HuH-7 (cell line): ENCODE results near the gene SCFD2.

Experiments used
- DNase-seq: peaks from one replicate; pipeline ENCODE4 v3.0.0; 2011; ENCODE audit warnings: low spot score

SCFD2 gene

DNA sequence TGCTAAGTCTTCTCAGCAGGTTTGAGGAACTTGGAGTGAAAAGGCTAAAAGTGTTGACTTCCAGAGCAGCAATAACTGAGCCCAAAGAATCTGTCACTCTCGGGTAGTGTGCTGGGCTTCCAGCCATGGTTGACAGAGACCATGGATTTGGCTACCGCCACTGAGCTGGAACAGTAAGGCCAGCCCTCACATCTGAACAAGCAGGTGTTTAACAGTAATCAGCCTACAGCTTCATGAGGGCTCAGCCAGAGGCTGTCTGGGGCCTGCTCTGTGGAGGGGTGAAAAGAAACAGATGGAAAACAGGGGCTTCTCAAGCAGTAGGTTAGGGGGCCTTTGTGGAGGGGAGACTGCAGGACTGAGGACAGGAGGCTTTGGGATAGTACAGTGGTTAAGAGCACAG is 488.8 kb downstream of the SCFD2 start:
- no peak for DNase-seq

DNA sequence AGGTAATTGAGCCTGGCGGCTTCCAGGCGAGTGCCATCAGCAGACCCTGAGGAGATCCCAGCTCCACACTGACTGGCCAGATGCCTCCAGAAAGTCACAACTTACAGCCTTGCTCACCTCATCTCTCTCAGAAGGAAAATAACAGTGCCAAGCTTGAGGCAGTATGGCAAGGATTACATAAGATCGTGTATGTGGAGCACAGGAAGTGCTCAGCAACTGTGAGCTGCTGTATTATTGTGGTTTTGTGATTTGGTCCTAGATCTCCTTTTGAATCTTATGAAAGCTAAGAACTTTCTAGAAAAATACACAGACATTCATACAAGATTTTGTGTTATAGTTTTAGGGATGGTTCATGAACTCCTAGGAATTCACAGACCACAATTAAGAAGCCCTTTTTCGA is 489.8 kb downstream of the SCFD2 start:
- no peak for DNase-seq

DNA sequence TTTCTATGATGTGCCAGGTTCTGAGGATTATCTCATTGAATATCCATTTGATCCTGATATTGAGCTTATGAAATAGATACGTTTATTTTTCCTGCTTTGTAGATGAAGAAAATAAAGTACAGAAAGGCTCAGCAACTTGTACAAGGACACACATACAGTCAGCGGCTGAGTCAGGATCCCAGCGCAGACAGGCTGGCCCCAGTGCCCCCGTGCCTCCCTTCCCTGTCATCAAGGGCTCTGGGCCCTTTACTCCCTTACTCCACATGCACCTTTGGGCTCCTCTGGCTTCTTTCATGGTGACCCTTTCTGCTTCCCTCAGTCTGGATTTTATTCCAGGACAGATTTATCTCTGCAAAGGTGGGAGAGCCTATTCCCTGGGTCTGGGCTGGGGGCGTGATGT is 490.9 kb downstream of the SCFD2 start:
- DNase-seq: no peak

DNA sequence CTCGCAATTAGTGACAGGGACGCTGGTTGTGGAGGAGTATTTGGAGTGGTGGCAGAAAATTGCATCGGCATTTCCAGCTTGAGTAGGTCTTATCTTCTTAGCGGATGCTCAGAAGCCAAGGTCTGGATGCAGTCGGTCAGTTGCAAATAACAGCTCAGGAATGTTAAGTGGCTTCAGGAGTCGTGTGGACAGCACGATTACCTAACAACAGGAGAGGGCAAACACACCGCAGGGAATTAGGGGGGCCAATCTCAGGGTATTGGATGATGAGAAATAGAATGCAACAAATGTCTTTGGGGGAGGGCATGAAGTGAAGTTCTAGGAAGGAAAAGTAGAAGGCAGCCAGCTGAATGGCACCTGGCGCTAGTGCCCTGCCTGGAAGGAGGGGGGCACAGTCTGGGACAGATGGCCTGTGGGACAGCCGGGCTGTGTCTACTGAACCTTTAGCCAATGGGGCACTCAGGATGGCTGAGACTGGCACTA is 492.0 kb downstream of the SCFD2 start:
- DNase-seq: peak; percentile 74

DNA sequence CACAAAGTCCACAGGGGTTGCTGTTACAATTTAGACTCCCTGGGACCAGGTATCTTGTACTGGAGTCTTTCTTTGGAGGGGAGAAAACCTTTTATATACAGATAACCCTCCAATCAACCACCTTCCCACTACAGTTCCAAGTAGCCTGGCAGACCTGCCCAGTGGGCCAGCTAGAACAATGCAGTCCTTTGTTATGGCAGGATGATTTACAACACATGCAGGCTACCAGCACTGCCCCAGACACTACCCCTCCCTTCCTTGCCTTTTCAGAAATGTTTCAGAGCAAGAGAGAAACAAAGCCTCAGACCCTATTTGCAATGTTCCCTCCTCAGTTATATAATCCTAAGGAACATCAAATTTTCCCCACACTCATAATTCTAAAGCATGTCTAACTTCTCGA is 492.7 kb downstream of the SCFD2 start:
- peak; percentile 88 for DNase-seq

DNA sequence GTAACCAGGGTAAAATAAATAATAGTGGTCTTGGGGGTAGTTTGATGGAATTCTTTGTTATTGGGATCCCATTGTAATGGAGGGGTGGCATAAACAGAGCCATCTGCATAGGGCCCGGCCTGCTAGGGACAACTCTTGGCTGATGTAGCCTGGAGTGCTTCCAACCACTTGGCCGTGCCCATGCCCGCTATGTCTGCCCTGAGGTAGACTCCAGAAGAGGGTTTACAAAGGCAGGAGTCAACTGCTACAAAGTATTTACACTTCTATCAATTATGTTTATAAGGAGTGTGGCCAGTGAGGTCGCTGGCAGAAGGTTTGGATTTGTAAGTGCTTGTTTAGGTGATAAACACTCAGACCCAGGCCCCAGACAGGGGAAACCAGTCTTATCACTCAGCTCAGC is 495.6 kb downstream of the SCFD2 start:
- no peak for DNase-seq

DNA sequence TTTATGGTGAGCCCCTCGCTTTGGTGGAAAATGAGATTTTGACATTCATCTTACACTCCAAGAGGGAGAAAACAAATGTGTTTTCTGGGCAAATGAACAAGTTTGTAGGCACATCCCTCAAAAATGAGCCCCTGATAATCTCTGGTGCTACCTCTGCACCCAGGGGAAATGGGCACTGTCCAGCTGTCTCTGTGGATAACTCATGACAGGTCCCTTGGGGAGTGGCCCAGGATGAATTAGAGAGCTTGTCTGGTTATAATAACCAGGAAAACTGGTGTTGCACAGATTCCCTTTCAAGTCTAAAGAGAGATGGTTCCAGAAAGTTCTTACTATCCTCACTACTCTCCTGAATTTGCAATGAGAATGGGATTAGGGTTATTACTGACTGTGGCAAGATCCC is 496.2 kb downstream of the SCFD2 start:
- no peak for DNase-seq

DNA sequence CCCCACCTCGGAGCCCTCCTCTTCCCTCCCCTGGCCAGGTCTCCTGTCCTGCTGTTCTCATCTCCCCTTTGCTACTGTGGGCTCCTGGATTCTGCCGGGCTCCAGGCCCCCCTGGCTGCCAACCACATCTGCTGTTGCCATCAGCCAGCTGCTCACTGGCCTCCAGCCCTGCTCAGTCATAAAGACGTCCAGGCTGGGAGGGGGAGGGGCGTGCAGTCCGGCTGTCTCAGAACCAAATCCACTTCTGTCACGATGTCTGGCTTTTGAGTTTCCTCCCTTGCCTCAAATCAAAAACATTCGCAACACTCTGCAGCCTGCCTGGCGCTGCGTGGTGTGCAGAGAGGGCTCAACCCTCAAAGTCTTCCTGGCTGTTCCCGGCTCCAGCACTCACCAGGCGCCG is 496.7 kb downstream of the SCFD2 start:
- no peak for DNase-seq

DNA sequence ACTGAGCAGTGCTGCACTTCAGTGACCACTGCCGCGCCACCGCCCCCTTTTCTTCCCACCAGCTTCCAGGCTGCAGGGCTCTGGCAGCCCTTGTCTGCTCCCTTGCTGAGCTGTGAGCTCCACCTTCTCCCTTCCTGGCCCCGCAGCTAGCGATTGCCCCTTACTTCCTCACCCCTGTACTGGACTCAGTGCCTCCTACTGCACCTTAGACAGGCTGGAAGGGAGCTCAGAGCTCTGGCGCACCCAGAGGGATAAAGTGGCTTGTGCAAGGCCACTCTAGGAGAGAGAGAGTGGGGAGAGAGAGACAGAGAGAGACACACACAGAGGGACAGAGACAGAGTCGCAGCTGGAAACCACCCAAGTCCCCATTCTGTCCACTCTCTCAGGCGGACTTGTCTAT is 497.7 kb downstream of the SCFD2 start:
- DNase-seq: no peak

DNA sequence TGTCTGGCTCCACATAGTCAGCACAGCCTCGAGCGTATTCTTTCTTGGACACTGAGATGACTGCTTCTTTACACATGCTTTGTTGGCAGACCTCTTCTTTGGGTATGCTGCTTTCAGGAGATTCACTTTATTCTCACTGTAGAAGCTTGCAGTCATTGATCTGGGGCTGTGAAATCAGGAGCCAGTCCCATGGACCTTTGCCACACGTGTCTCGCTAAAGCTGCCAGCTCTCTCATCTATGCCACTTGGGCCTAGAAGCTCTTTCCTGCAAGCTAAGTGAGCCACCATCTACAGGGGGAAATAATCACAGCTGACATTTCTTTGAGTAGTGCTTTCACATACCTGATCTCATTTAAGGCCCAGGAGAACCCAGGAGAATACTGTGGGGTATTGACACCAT is 498.7 kb downstream of the SCFD2 start:
- no peak for DNase-seq

DNA sequence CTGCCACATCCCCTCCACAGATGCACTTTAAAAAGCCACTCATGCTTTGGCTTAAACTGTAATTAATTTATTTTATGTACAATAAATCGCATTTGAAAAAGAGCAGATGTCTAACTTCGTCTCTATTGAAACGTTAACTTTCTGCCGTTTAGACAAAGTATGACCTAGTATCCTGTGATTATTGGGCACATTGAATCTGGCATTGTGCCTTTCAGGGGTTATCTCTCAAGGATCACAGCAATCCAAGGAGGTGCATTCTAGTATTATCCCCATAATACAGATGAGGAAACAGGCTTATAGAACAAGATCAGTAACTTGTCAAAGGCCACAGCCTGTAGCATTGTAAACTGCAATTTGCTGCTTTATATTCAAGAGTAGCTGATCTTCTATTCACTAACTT is 499.1 kb downstream of the SCFD2 start:
- no peak for DNase-seq

DNA sequence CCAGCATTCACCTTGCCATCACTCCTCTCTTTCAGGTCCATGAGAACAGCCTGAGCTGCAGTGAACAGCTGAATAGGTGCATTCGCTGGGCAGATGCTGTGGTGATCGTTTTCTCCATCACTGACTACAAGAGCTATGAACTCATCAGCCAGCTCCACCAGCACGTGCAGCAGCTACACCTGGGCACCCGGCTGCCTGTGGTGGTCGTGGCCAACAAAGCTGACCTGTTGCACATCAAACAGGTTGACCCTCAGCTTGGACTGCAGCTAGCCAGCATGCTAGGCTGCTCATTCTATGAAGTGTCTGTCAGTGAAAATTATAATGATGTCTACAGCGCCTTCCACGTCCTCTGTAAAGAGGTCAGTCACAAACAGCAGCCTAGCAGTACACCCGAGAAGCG is 500.6 kb downstream of the SCFD2 start:
- DNase-seq: no peak

DNA sequence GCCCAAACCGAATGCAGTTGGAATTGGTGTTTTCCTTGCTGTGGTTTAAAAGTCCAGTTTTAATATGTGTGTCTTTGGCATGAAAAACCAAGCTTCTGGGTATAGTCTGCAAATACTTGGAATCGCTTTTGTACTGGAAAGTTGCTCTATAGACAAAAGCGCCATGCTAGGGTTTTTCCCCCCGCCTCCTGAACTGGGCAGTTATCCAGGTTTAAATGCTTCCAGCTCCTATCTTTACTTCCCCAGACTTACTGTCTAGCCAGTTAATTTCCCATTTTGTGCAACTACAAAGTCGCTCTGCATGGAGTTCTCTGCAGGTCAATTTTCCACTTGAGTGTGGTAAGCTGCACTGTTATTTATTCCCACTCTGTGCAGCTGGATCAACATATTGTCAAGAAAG is 501.1 kb downstream of the SCFD2 start:
- DNase-seq: no peak

DNA sequence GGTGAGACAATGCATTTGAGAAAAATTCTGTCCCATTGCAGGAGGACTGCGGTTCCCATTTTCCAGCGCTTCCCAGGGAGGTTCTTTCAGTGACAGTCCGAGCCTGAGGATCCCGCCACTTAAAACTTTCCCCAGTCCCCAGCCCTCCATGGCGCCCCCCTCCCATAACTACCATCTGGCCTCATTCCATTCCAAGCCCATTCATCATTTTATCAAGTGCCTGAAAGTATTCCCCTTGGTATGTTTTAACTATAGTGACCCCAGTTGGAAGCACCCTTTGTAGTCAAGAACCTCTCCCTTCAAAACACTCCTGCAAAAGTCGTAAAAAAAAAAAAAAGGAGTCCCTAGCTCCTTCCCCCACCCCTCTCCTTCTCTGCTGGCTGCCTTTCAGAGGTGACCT is 502.5 kb downstream of the SCFD2 start:
- no peak for DNase-seq

DNA sequence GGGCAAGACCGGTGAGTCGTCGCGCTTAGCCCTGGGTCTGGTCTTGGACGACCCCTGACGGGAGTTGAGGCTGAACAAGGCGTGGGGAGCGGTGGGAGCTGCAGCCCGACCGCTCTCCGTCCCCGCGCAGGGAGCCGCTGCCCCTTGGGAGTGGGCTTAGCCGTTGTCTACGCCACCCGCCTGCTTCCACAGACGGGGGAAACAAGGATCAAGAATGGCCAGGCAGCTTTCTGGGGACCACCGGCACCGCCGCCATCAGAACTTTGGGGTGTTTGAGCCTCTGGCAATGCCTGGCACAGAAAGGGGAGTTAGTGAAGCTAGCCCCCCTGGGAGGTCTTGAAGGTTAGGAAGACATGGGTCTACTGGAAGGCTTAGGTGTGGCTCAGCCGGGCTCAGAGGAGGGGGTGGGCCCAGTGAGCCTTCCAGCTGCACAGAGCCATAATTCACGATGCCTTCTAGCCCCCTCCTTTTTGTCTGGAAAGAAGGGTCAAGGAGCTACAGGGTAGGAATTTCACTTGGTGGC is 503.2 kb downstream of the SCFD2 start:
- DNase-seq: no peak

DNA sequence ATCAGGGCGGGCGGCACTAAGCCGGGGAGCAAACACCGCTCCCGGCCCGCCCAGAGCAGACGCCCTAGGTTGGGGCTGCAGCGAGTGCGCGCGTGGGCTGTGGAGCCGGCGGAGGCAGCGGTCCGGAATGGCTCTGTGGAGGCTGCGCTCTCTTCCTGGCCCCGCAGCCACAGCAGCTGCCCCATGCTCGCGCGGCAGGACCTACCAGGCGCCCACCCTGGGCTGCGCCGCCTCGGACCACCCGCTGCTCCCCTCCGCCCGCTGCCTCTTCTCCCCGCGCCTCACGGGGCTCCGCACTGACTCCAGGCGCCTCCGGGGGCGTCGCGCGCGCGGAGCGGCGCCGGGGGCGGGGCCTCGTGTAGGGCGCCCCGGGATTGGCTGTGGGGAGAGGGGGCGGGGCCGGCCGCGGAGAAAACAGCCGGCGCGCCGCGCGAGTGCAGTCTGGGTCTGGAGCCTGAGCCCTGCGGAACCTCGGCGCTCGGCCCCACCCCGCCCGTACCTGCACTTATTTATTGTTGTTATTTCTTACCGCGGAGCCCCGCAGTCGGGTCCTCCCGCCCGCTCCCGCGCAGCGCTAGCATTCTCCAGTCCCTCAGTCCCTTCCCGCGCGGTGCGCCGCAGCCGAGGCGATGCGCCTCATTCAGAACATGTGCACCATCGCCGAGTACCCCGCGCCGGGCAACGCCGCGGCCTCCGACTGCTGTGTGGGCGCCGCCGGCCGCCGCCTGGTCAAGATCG is 503.8 kb downstream of the SCFD2 start, which contains the start of gene RASL11B:
Gene RASL11B, plus strand, starts transcription at position 439 of the 738 bp plus-strand sequence. Its CDS starts 191 bp downstream, at position 630.
- peak; percentile 61 for DNase-seq

DNA sequence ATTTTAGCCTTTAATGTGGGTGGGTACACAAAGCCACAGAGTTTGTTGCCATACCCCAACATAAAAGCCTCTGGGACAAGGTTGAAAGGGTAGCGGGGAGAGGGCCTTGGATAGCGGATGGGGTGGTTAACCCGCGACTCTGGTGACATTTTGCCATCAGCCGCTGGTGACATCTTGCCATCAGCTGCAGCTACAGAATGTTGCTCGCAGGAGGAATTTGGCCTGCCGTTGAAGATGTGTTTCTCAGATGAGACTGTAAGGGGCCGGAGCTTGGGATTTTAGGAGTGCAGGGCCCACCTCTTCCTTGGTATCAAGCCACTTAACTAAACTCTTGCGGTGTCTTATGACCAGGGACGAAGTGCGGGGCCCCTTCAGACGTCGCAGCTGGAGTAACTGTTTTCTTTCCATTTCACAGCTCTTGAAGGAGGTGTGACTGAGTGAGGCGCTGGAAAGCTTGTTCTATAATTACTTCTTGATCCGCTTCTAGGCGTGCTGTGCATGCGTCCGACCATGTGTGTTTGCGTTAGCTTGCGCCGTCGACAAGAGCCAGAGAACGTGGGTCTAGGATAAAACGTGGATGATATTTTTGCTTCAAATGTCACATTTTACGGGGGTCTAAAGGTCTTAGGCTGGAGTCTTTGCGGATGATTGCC is 504.6 kb downstream of the SCFD2 start:
- no peak for DNase-seq

DNA sequence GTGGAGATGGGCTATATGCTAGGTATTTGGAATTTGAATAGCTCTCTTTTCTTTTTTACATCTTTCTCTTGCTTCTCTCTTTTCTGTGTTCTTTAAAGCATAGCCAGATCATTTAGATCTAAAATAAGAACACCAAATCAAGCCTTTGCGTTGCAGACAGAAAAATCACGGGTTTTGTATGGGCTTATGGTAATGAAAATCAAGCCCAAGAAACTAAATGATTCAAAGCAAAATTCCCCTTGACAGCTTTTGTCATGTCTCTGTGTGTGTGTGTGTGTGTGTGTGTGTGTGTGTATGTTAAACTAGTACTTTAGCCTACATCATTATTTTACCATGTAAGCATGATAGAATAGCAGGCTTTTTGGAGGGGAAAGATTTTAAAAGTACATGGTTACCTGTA is 505.5 kb downstream of the SCFD2 start:
- no peak for DNase-seq

DNA sequence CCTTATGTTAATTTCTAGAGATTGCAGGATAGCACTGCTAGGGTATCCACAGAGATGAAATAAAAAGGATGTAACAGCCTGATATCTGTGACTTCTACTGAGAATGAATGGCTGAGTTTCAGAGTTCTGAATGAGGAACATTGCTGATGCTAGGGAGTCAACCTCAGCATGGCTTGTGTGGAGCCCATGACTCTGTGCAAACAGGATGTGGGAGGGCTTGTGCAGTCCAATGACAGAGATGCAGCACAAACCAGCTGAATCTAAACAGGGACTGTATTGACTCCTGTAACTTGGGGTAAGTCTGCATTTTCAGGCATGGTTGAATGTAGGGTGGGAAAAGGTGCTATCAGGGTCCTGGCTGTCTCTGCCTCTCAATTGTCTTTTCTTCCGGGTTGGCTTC is 509.1 kb downstream of the SCFD2 start:
- no peak for DNase-seq

DNA sequence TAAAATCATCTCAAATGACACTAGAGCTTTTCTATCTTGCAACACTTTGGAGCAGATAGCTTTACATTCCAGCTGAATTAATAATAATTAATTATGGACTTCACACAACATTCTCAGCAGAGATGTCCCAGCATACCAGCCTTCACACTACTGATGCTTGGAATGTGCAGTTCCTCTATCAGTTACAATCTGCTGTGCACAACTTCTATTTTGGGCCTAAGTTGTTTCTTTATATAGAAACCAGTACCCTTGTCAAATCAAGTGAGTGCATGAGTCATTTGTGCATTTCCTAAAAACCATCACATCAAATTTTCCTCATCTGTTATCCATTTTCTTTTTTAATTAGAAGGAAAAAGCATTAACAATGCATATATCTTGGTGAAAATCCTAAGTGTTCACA is 512.5 kb downstream of the SCFD2 start:
- no peak for DNase-seq

DNA sequence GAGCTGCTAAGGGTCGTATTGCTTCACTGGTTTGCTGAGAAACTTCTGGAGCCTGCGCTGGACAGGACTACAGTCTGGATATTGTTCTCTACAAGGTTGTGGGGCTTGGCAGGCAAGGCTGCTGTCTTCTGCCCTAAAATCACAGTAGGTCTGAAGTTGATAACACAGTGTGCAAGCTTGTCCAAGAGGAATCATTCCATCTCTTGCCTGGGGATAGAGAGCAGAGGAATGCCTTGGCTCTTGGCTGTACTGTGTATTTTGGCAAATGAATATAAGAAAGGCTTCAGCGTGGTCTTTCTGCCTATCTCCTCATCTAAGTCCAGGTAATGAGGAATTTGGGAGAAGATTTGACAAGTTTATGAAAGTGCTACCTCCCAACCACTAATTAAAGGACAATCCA is 513.1 kb downstream of the SCFD2 start:
- DNase-seq: no peak

DNA sequence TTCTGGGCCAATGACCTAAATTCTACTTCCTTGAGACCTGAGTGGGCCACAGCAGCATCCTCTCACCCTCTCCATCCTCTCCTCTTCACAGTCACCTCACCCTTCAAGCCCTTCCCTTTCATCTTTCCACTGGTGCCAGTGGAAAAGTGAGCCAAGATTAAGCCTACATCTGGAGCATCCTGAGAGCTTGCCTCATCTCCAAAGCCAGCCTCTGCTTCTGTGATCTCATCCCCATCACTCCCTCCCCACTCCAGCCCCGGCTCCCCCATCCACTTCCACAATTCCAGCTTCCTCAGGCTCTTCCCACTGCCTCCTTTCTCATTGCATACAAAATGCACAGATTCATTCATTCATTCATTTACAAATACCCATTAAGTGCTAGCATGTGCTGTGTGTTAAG is 513.8 kb downstream of the SCFD2 start:
- no peak for DNase-seq

DNA sequence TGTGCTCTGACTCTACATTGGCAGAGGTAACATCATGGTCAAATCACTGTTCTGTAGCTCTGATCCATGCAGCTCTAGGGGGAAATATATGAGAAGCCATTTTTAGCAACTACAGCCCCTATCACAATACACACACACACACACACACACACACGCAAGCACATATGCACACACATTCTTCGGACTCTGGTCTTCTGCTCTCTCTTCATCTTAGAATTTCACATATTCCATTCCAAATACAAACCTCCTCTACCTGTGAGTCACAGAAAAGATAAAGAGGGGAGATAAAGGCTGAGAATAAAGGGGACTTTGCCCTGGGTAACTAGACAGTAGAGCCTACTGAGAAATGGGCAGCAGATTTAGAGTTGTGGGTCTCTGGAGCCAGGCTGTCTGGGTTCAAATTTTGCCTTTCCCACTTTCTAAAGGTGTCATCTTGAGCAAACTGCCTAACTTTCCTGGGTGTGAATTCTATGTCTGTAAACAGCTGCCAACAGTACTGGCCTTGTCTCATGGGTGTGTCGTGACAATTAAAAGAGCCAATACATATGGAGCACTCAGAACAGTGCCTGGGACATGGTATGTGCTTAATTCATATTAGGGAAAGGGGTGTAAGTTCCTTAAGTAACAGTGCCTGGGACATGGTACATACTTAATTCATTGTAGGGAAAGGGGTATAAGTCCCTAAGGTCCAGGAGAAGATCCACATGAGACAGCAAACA is 515.3 kb downstream of the SCFD2 start:
- no peak for DNase-seq
